COR-L47 (cell line): Measurements from ENCODE around the gene CEP290.
"Not testable (repeated sequence)": the region's sequence is repeated elsewhere in the genome, so short reads cannot be mapped to it uniquely, and the experiment has no call there.

Experiments
- DNase-seq: peaks from one replicate; lab custom pipeline; 2025; lab: John Stamatoyannopoulos, UW

CEP290 gene

GRCh38 chr12:88056571-88056970 is 85.3 kb downstream of the CEP290 start:
- no peak for DNase-seq

DNA sequence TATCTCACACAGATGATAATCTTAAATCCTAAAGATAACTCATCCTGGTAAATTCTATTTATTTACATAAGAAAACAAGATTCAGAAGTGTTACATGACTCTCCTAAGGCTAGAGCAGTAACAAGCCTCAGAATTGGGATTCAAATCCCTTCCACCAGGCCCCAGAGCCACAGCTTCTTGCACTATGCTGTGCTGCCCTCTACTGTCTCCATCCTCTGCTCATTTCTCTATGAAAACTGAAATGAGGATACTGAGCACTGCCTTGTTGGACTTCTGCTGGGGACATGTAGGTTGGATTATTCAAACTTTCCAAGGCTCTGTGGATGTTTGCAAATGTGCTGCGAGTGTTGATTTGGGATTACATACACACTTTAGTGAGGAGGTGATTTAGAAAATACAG is 89.2 kb downstream of the CEP290 start:
- DNase-seq: peak; percentile 49

DNA sequence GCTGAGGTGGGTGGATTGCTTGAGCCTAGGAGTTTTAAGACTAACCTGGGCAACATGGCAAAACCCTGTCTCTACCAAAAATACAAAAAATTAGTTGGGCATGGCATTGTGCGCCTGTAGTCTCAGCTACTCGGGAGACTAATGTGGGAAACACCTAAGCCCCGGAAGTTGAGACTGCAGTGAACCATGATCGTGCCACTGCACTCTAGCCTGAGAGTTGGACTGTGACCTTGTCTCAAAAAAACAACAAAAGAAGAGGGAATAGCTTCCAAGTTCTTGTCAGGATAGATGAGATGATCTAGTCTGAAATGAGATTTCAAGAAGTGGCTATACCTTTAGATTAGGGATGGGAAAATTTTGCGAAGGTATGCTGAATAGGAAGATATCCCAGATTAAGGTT is 97.9 kb downstream of the CEP290 start:
- no peak for DNase-seq

DNA sequence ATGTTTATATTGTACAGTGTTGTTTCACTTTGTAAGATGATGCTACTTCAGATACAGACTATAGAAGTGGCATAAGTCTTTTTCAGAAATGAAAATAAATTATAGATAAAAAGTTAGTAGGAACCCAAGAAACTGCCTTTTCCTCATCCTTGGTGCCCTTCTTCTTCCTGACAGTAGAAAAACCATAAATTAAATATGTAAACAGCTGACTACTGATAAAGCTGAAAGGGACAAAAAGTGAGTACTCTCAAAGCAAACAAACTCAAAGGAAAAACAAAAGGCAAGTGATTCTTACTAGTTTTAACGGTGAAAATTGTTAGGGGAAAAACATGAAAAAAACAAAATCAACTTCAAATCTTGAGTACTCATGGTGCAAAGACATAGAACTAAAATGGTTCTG is 104.1 kb downstream of the CEP290 start:
- no peak for DNase-seq

DNA sequence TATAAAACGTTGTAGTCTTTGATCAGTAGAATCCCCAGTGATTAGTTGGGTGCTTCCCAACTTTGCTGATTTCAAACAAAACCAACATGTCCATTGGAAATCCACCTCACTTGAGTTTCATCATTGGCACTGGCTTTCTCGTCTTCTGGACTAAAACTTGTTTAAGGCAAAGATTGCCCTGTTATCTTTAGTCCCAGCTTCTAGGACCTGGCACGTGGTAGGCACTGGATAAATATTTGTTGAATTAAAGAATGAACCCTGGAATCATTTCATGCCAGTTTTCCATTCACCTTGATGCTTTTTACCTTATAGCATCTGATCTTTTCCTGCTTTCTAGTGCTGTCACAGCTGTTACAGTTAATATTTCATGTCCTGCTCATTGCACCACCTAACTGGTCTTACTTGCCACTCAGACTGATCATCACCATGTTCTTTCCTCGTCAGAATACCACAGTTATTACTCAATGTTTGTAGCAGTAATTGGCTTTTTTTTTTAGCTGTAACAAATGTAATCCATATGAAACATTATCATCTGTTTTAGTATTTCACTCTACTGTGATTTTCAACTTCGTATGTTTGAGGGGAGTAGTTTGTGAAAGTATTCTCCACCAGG is 105.4 kb downstream of the CEP290 start:
- DNase-seq: no peak

DNA sequence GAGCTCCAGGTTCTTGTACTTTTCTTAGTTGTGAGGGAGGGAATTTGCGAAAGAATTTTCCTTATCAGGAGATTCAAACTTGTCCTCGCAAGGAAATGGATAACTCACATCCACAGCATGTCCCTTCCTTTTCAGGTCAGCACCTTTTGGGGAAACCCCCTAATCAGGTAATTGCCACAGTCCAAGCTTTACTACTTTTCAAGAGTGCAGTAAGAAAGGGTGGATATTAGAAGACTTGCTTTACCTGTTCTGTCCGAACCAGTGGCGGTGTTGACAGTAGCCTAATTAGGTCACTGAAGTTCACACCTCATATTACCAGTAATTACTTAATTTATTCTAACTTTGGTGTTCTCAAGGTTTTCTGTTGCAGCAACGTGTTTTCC is 106.0 kb downstream of the CEP290 start:
- no peak for DNase-seq

DNA sequence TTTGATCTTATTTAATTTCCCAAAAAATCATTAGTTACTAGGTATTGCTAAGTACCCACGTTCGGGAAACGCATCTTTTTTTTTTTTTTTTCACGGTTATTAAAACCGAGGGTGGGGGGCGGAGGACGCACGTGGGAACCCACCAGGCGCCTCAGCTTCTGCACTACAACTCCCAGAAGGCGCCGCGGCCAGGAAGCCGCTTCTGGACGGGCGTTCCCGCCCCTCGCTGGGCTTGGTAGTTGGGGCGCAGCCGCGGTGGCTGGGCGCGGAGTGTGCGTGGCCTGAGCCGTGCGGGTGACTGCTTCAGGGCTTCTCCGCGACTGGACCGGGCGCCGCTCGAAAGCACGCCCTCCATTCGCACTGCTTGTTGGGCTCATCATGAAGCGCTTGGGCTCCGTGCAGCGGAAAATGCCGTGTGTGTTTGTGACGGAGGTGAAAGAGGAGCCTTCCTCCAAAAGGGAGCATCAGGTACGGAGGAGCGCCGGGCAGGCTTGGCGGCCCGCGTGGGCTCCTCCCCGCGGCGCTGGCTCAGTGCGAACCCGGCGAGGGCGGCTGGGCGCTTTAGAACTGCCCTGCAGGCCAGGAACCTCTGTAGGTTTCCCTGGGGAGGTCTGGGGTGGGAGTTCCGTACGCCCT is 106.5 kb downstream of the CEP290 start:
- DNase-seq: peak; percentile 77

DNA sequence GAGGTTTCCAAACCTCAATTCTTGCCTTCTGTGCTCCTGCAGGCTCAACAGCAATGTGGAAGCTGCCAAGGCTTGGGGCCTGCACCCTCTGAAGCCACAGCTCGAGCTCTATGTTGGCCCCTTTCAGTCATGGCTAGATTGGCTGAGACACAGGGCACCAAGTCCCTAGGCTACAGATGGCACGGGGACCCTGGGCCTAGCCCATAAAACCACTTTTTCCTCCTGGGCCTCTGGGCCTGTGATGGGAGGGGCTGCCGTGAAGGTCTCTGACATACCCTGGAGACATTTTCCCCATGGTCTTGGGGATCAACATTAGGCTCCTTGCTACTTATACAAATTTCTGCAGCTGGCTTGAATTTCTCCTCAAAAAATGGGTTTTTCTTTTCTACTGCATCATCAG is 110.7 kb downstream of the CEP290 start:
- DNase-seq: not testable (repeated sequence)

DNA sequence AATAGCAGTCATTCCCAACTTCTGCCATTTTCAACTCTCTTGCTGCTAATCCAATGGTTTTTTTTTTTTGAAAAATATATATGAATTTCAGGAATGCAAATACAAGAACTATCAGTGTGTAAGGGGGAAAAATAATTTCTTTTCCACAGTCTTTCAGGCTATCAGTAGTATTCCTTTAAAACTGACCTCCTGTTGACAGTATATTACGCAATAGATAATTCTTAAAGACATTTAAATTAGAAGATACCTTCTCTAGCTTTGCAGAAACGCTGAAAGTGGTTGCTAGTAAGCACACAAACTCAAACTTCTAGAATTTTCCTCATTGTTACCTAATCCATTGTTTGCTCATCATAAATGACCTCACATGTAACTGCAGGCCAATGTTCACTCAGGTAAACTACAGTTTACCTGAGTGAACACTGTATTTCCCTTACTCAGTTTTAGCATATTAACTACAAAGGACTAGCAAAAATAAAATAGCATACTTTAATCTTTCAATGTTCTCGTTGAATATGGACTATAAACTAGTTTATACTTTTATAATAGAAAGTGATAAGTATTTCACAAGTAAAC is 112.7 kb downstream of the CEP290 start, which contains the start of gene C12orf50:
Gene C12orf50, minus strand, starts transcription at position 309 of the 573 bp plus-strand sequence. CDS start 2,439 bp downstream, outside the sequence.
- DNase-seq: no peak

GRCh38 chr12:88026196-88026595 is 115.7 kb downstream of the CEP290 start:
- no peak for DNase-seq

GRCh38 chr12:88017964-88018363 is 123.9 kb downstream of the CEP290 start:
- DNase-seq: no peak

GRCh38 chr12:88015825-88016224 is 126.1 kb downstream of the CEP290 start:
- no peak for DNase-seq

- DNase-seq: no peak
These were observed 130.1 kb downstream of the CEP290 start for GRCh38 chr12:88011755-88012154.

DNA sequence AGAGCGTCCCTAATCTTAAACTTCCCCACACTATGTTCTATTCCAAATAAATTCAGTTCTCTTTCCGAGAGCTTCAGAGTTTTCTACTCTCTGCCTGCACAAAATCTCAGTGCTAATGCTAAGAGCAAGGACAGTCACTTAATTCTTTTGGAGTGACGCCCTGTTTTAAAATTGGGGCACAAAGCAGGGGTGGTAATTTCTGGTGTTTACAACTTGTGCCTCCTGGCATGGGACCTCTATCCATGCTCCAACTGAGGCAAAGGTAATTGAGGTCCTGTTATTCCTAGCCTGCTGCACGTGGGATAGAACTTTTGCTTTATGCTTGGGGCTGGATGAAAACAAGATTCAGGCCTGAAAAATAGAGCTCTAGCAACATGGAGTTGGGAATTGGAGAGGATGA is 135.5 kb downstream of the CEP290 start:
- DNase-seq: no peak

GRCh38 chr12:88001327-88001726 is 140.6 kb downstream of the CEP290 start:
- no peak for DNase-seq
